T-helper 2 cell treated with Interferon-gamma antibody and Interleukin-4, amounts not matched to agents 100 ng/mL and 5 ng/mL, for 36 hours (primary cell): ENCODE data around the gene USP34. TPM values are rescaled to one million over a fixed set of nuclear protein-coding genes. Genes with fewer than 3 reads are reported as not detected.

ENCODE experiments used
- intact Hi-C: fragments of 100-400 bp; cut with micrococcal nuclease; formaldehyde crosslinking; loops from one replicate; pipeline ENCODE4 v1.15.1; 2023
- total RNA-seq: library from RNA; stranded (reverse); gene quantifications from 2 replicates; pipeline ENCODE4 v1.2.3, GENCODE V29; 2022

The USP34 gene
- total RNA-seq, 1 donor from 2014 or later = 96.6 TPM

- intact Hi-C loops = loop anchor here (1.0 kb wide), 1 partner anchor 144 kb away; the partner anchor contains the start of gene USP34
These were observed 143.7 kb downstream of the USP34 start for GRCh38 chr2:61327173-61327572.

- intact Hi-C loops = no loop called here
These were observed 144.5 kb downstream of the USP34 start for GRCh38 chr2:61326423-61326822.

DNA sequence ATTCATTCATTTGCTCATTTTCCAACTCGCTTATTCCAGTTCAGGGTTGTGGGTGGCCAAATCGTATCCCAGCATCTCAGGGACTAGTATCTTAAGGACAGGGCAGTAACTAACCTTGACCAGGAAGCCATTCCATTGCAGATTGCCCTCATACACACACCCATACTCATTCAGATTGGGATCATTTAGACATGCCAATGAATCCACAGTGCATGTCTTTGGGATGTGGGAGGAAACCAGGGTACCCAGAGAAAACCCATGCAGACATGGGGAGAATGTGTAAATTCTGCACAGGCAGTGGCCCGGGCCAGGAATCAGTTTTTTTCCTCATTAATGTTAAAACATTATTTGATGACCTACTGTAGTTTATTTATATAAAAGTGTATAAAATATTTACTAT, 150.7 kb downstream of the USP34 start:
- intact Hi-C loops = no loop called here

- intact Hi-C loops = no loop called here
These were observed 152.3 kb downstream of the USP34 start for GRCh38 chr2:61318553-61318952.

GRCh38 chr2:61295981-61296380, 174.9 kb downstream of the USP34 start:
- intact Hi-C loops = no loop called here

DNA sequence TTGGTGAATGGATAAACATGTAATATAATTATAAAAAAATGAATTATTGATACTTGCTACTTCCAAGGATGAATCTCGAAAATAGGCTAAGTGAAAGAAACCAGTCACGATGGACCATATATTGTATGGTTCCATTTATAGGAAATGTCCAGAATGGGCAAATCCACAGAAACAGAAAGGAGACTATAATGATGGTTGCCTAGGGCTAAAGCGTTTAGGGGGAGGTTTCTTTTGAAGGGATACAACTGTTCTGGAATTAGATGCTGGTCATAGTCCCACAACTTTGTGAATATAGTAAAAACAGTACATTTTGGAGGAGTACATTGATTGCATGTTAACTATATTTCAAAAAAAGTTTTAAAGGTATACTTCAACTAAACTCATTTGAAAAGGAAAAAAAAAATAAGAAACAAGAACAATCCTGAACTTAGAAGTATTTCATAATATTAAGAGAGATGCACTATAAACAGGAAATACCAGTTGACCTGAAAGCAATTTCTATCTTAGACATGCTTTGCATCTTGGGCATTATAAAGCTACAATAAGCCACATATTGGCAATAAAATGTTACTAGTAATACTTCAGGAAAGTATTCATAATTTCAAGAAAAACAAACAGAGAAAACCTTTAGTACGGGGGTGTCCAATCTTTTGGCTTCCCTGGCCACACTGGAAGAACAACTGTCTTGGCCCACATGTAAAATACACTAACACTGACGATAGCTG, 178.9 kb downstream of the USP34 start:
- intact Hi-C loops = no loop called here

- intact Hi-C loops = no loop called here
These were observed 182.6 kb downstream of the USP34 start for GRCh38 chr2:61288070-61288841.

- intact Hi-C loops = no loop called here
These were observed 183.6 kb downstream of the USP34 start for GRCh38 chr2:61287254-61287653.

DNA sequence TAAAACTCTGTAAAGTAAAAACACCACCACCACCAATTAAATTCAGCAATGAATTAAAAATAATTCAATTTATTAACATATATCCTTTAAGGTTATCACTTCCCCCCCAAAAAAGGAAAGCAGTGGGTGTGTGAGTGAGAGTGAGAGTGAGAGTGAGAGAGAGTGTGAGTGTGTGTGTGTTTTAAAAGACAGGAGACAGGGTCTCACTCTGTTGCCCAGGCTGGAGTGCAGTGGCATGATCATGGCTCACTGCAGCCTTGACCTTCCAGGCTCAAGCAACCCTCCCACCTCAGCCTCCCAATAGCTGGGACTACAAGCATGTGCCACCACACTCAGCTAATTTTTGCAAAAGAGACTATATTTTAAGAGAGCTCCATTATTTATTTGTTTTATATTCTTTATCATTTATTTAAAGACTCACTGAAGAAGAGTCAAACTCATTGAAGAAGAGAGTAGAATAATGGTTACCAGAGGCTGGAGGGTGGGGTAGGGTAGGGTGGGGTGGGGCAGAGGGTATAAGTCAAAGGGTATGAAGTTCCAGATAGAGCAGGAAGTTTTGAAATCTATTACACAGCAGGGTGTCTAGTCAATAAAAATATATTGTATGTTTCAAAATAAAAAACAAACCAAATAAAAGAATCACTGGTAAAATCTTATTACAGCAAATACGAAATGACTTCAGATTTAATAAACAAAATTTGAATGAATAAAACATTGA, 187.3 kb downstream of the USP34 start:
- intact Hi-C loops = no loop called here

GRCh38 chr2:61282104-61282590, 188.7 kb downstream of the USP34 start:
- intact Hi-C loops = no loop called here

DNA sequence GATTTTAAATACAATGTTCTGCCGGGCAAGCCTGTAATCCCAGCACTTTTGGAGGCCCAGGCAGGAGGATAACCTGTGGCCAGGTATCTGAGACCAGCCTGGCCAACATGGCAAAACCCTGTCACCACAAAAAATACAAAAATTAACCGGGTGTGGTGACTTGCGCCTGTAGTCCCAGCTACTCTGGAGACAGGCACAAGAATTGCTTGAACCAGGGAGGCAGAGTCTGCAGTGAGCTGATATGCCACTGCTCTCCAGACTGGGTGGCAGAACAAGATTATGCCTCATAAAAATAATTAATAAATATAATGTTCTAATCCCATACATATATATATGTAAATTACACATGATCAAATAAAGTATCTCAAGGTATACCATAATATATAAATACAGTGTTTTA, 189.6 kb downstream of the USP34 start:
- intact Hi-C loops = no loop called here

GRCh38 chr2:61277756-61278155, 193.1 kb downstream of the USP34 start:
- intact Hi-C loops = no loop called here

GRCh38 chr2:61275575-61276184, 195.2 kb downstream of the USP34 start:
- intact Hi-C loops = no loop called here

DNA sequence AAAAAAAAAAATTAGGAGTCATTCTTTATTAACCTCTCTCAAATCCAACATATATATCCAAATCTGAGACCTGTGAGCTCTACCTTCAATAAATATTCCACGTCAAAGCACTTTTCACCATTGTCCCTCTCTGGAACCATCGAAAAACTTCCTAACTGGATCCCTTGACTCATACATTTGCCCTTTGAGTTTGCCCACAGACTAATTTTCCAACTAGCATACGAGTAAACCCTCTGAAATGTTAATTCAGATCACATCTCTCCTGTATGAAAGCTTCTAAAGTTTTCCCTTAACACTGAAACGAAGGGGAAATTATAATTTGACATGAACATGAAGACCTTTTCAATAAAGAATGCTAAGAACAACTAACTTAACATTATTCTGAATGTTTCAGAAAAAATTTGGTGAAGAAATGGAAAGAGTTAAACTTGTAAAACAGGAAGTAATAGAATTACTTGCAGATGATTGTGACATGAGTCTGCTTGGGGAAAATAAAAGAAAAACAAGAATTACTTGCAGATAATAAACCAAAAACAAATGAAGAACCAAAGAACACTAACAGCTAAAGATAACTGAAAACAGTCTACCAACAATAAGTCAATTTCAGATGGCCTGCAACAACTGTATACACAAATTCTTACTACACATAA, 198.3 kb downstream of the USP34 start:
- intact Hi-C loops = no loop called here

DNA sequence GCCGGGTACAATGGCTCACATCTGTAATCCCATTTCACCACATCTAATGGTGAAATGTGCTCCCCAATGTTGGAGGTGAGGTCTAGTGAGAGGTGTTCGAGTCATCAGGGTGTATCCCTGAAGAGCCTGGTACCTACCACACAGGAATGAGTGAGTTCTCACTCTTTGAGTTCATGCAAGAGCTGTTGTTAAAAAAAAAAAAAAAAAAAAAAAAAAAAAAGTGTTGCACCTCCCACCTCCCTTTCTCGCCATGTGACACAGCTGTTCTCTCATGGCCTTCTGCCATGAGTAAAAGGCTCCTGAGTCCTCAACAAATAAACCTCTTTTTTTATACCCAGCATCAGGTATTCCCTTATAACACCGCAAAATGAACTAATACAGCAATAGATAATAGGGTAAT, 202.6 kb downstream of the USP34 start:
- intact Hi-C loops = no loop called here

DNA sequence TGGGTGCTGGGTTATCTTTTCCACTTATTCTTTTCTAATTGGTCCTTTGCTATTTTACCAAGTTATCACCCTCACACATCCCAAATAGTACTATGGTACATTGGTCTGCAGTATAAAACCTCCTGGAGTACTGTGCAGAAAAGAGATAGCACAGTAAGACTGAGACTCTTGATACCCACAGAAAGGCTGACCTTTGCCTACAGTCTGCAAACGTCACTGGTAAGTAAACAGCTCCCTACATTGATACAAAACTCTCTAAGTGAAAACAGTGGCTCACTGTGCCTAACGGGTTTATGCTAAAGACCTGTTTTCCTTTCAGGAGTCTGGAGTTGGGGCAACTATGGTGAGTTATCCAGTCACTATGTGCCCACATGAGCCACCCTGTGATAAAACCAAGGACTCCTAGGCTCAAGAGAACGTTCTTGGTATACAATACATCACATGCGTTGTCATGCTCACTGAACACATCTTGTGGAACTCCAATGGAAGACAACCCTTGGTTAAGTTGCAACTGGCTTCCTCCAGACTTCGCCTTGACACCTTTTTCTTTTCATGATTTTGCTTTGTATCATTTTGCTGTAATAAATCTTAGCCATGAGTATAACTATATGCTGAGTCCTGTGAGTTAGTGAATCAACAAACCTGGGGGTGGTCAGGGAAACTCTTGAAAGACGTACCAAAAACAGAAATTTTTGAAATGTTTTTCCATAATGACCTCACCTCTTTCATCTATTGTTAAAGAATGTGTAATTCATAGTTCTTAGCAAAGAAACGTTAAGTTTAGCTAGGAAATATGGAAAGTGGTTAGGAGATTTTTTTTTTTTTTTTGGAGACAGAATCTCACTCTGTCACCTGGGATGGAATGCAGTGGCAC, 204.0 kb downstream of the USP34 start:
- intact Hi-C loops = no loop called here

DNA sequence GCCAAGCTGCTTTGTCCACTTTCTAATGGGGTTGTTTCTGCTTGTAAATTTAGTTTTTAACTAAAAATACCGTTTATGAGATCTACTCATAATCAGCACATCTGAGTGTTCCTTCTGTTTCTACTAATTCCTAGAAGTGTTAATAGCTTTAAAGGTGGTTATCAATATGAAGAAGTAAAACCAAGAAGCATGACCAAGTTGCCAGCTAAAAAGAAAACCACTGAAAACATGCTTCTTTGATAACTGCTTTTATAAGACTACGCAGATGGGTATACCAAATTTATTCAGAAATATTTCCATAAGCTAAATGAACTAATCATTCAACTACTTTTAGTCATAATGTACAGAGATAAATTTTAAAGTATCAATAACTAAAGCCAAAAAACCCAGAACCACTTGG, 207.1 kb downstream of the USP34 start:
- intact Hi-C loops = no loop called here

- intact Hi-C loops = no loop called here
These were observed 208.2 kb downstream of the USP34 start for GRCh38 chr2:61262699-61263098.

DNA sequence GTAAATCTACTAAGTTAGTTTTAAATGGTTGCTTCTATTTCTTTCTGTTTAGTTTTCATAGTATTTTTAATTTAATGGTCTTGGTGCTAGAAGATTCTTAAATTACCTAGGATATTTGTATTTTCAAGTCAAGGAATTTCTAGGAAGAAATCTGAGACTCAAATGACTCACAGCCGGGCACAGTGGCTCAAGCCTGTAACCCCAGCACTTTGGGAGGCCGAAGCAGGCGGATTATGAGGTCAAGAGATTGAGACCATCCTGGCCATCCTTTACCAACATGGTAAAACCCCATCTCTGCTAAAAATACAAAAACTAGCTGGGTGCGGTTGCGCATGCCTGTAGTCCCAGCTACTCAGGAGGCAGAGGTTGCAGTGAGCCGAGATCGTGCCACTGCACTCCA, 213.4 kb downstream of the USP34 start:
- intact Hi-C loops = no loop called here
